Liver (tissue), 9 donors: ENCODE results near the gene PTPRD. TPM values are rescaled to one million over a fixed set of nuclear protein-coding genes. Genes with fewer than 3 reads are reported as not detected.

Experiments
- DNase-seq: peaks from one replicate; pipeline ENCODE4 v3.0.0-alpha.2; 2017; ENCODE audit warnings: low spot score
- H3K27ac ChIP-seq, 2 donors: one replicate each; pipeline ENCODE4 v1.7.0; 2013; ENCODE audit warnings: inconsistent platforms in 2 of 2, low read length in 2 of 2, control low read depth in 1 of 2, low read depth in 1 of 2, mild to moderate bottlenecking in 1 of 2
- H3K27me3 ChIP-seq, 4 donors: one replicate each; pipeline versions ENCODE4 v1.6.1 to v1.7.0; 2013; ENCODE audit warnings: low read length in 3 of 4, inconsistent platforms in 1 of 4, mild to moderate bottlenecking in 1 of 4, moderate library complexity in 1 of 4; ENCODE audit not compliant: control insufficient read depth in 4 of 4, insufficient read depth in 4 of 4
- H3K36me3 ChIP-seq, 4 donors: one replicate each; pipeline versions ENCODE4 v1.6.1 to v1.7.0; 2013; ENCODE audit warnings: low read length in 3 of 4, mild to moderate bottlenecking in 3 of 4, low read depth in 1 of 4, moderate library complexity in 1 of 4; ENCODE audit not compliant: control insufficient read depth in 4 of 4, insufficient read depth in 3 of 4
- H3K4me1 ChIP-seq, 4 donors: one replicate each; pipeline versions ENCODE4 v1.6.1 to v1.7.0; 2013; ENCODE audit warnings: low read length in 3 of 4, mild to moderate bottlenecking in 3 of 4, moderate library complexity in 1 of 4; ENCODE audit not compliant: control insufficient read depth in 4 of 4, insufficient read depth in 4 of 4
- H3K4me3 ChIP-seq, 3 donors: one replicate each; pipeline versions ENCODE4 v1.6.1 to v1.7.0; 2013; ENCODE audit warnings: low read length in 3 of 3, control low read depth in 1 of 3, low read depth in 1 of 3, mild to moderate bottlenecking in 1 of 3
- H3K9ac ChIP-seq, 2 donors: one replicate each; pipeline ENCODE4 v1.7.0; 2013; ENCODE audit warnings: low read length in 2 of 2, mild to moderate bottlenecking in 2 of 2, moderate library complexity in 2 of 2, control low read depth in 1 of 2, low read depth in 1 of 2
- H3K9me3 ChIP-seq, 4 donors: one replicate each; pipeline versions ENCODE4 v1.6.1 to v1.7.0; 2013; ENCODE audit warnings: low read length in 3 of 4; ENCODE audit not compliant: control insufficient read depth in 4 of 4
- EGR1 ChIP-seq, 2 donors: IDR thresholded peaks; 2 replicates each; pipeline ENCODE4 v1.6.1; 2016 to 2018; ENCODE audit warnings: antibody characterized with exemption in 2 of 2, low read depth in 2 of 2
- FOXA1 ChIP-seq: IDR thresholded peaks from 2 replicates; pipeline ENCODE4 v1.6.1; 2016; ENCODE audit warnings: antibody characterized with exemption
- FOXA2 ChIP-seq: IDR thresholded peaks from 2 replicates; pipeline ENCODE4 v1.6.1; 2016; ENCODE audit warnings: antibody characterized with exemption
- GABPA ChIP-seq, 2 donors: IDR thresholded peaks in 1 of 2; conservative IDR thresholded peaks in 1 of 2; 2 replicates each; pipeline ENCODE4 v1.6.1; 2016; ENCODE audit warnings: antibody characterized with exemption in 2 of 2, mild to moderate bottlenecking in 1 of 2, moderate library complexity in 1 of 2
- HNF4A ChIP-seq, 2 donors: conservative IDR thresholded peaks; 2 replicates each; pipeline ENCODE4 v1.6.1; 2016; ENCODE audit warnings: antibody characterized with exemption in 2 of 2, mild to moderate bottlenecking in 2 of 2
- HNF4G ChIP-seq: IDR thresholded peaks from 2 replicates; pipeline ENCODE4 v1.6.1; 2016; ENCODE audit warnings: antibody characterized with exemption
- JUND ChIP-seq, 2 donors: IDR thresholded peaks; 2 replicates each; pipeline ENCODE4 v1.6.1; 2016; ENCODE audit warnings: antibody characterized with exemption in 2 of 2
- NR2F2 ChIP-seq: IDR thresholded peaks from 2 replicates; pipeline ENCODE4 v1.6.1; 2016; ENCODE audit warnings: antibody characterized with exemption
- RAD21 ChIP-seq, 2 donors: IDR thresholded peaks; 2 replicates each; pipeline ENCODE4 v1.6.1; 2016; ENCODE audit warnings: antibody characterized with exemption in 2 of 2, mild to moderate bottlenecking in 2 of 2
- SP1 ChIP-seq: IDR thresholded peaks from 2 replicates; pipeline ENCODE4 v1.6.1; 2018; ENCODE audit warnings: antibody characterized with exemption, mild to moderate bottlenecking
- TAF1 ChIP-seq: conservative IDR thresholded peaks from 2 replicates; pipeline ENCODE4 v1.6.1; 2016; ENCODE audit warnings: antibody characterized with exemption, mild to moderate bottlenecking
- YY1 ChIP-seq: IDR thresholded peaks from 2 replicates; pipeline ENCODE4 v1.6.1; 2016; ENCODE audit warnings: antibody characterized with exemption, mild to moderate bottlenecking
- WGBS: extraction: QIAGEN DNeasy Blood & Tissue Kit; methylation state at CpG from one replicate; pipeline ENCODE4 v1.1.7; 2013; 5-methylcytosine and 5-hydroxymethylcytosine counted together
- polyA plus RNA-seq, 2 donors: library from polyadenylated mRNA; stranded (reverse) in 1 of 2; unstranded in 1 of 2; fragments of 200-250 nt in 1 of 2; fragments of >200 nt in 1 of 2; fragmentation: Nextera tagmentation in 1 of 2; extraction: Ambion mirVana in 1 of 2; gene quantifications; one replicate each; pipeline versions ENCODE4 v1.2.1 to v1.2.3, GENCODE V29; 2013 to 2015
- total RNA-seq, 2 donors: library from RNA; depleted of rRNA; stranded (reverse); fragments of >200 nt; gene quantifications; one replicate each; pipeline ENCODE4 v1.2.3, GENCODE V29; 2014
- TF ChIP-seq, protein P1 (sequence below): IDR thresholded peaks from 2 replicates; pipeline ENCODE4 v1.6.1; 2016; ENCODE audit warnings: antibody characterized with exemption
- TF ChIP-seq, protein P2 (sequence below): IDR thresholded peaks from 2 replicates; pipeline ENCODE4 v1.6.1; 2016; ENCODE audit warnings: antibody characterized with exemption
- TF ChIP-seq, protein P3 (sequence below): IDR thresholded peaks from 2 replicates; pipeline ENCODE4 v1.6.1; 2016; ENCODE audit warnings: antibody characterized with exemption, mild to moderate bottlenecking
- TF ChIP-seq, protein P4 (sequence below): IDR thresholded peaks from 2 replicates; pipeline ENCODE4 v1.6.1; 2016; ENCODE audit warnings: antibody characterized with exemption
- donor health status: healthy.
- donor health status: healthy.
- donor health status: healthy.
- donor health status: healthy.
- donor health status: healthy.

Gene PTPRD
- total and polyA plus RNA-seq, 4 donors: 0.78 to 34.2 (median 4.7) TPM

DNA sequence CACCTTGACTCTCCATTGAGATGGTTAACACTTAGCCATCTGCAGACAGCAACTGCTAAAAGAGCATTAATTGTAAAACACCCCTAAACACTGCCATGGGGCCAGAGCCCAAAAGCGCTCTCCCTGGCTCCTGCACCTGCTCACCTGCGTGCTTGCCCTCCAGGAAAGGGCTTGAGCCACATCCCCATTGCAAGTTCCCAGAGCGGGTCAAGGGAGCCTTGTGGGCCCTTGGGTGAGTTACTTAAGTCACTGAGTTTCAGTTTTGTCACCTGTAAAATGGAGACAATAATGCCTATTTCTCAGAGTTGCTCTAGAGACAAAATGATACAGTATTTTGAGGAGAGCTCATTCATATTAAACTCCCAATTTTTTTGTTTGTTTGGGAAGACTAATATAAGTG lies 967.8 kb downstream of the PTPRD start:
- Histone ChIP-seq H3K27me3 (no peaks in the 10 kb centered on the region), H3K27ac (no peak overlapping the region), H3K4me1 (no peaks in the 10 kb centered on the region), H3K4me3 (no peak overlapping the region), H3K36me3 (no peaks in the 10 kb centered on the region), H3K9ac (no peak overlapping the region), H3K9me3 (no peaks in the 10 kb centered on the region)
- DNase-seq: no peak
- WGBS: 82% methylated on average over 3 of the region's 3 CpGs
- TF ChIP-seq SP1 (no peak), HNF4G (no peak), GABPA (IDR thresholded peaks at IDR 0.05 in 1 of 2, conservative IDR thresholded peaks at IDR 0.05 in 1 of 2) (no peak), EGR1 (IDR thresholded peaks at IDR 0.05; ENCODE audit: low read depth in 2 of 2) (no peak), FOXA1 (no peak), FOXA2 (no peak), RAD21 (IDR thresholded peaks at IDR 0.05) (no peak), YY1 (no peak), NR2F2 (no peak), HNF4A (conservative IDR thresholded peaks at IDR 0.05) (no peak), JUND (IDR thresholded peaks at IDR 0.05) (no peak), TAF1 (no peak)
- TF ChIP-seq, protein P1, sequence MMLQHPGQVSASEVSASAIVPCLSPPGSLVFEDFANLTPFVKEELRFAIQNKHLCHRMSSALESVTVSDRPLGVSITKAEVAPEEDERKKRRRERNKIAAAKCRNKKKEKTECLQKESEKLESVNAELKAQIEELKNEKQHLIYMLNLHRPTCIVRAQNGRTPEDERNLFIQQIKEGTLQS: no peak
- TF ChIP-seq, protein P2, sequence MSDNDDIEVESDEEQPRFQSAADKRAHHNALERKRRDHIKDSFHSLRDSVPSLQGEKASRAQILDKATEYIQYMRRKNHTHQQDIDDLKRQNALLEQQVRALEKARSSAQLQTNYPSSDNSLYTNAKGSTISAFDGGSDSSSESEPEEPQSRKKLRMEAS: no peak
- TF ChIP-seq, protein P3, sequence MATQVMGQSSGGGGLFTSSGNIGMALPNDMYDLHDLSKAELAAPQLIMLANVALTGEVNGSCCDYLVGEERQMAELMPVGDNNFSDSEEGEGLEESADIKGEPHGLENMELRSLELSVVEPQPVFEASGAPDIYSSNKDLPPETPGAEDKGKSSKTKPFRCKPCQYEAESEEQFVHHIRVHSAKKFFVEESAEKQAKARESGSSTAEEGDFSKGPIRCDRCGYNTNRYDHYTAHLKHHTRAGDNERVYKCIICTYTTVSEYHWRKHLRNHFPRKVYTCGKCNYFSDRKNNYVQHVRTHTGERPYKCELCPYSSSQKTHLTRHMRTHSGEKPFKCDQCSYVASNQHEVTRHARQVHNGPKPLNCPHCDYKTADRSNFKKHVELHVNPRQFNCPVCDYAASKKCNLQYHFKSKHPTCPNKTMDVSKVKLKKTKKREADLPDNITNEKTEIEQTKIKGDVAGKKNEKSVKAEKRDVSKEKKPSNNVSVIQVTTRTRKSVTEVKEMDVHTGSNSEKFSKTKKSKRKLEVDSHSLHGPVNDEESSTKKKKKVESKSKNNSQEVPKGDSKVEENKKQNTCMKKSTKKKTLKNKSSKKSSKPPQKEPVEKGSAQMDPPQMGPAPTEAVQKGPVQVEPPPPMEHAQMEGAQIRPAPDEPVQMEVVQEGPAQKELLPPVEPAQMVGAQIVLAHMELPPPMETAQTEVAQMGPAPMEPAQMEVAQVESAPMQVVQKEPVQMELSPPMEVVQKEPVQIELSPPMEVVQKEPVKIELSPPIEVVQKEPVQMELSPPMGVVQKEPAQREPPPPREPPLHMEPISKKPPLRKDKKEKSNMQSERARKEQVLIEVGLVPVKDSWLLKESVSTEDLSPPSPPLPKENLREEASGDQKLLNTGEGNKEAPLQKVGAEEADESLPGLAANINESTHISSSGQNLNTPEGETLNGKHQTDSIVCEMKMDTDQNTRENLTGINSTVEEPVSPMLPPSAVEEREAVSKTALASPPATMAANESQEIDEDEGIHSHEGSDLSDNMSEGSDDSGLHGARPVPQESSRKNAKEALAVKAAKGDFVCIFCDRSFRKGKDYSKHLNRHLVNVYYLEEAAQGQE: no peak
- TF ChIP-seq, protein P4, sequence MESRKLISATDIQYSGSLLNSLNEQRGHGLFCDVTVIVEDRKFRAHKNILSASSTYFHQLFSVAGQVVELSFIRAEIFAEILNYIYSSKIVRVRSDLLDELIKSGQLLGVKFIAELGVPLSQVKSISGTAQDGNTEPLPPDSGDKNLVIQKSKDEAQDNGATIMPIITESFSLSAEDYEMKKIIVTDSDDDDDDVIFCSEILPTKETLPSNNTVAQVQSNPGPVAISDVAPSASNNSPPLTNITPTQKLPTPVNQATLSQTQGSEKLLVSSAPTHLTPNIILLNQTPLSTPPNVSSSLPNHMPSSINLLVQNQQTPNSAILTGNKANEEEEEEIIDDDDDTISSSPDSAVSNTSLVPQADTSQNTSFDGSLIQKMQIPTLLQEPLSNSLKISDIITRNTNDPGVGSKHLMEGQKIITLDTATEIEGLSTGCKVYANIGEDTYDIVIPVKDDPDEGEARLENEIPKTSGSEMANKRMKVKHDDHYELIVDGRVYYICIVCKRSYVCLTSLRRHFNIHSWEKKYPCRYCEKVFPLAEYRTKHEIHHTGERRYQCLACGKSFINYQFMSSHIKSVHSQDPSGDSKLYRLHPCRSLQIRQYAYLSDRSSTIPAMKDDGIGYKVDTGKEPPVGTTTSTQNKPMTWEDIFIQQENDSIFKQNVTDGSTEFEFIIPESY: no peak

DNA sequence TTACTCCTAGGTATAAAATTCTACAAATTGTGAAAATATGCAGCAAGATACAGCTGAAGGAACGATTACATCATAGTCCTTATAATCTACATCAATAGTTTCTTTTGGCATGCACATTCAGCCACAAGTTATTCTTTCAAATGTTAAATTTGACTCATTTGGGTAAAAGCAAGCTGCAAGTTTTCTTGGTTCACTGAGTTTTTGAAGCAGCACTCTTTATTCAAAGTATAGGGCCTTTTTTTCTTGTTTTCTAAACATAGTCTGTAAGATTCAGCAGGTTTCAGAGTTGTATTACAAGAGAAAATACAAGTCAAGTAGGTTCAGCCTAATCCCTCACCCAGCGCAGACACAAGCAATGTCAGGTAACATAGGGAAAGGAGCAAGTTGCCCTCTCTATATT lies 981.5 kb downstream of the PTPRD start:
- H3K36me3 ChIP-seq: no peaks in the 10 kb centered on the region
- no peaks in the 10 kb centered on the region for H3K4me1 ChIP-seq
- H3K9me3 ChIP-seq: no peaks in the 10 kb centered on the region
- H3K4me3 ChIP-seq: no peak overlapping the region
- H3K27me3 ChIP-seq: peaks cover 0 to 4% (median 0%) of the 10 kb centered on the region in 4 donors
- H3K27ac ChIP-seq: no peak overlapping the region
- no peak overlapping the region for H3K9ac ChIP-seq
- WGBS: 66% methylated on average over 2 of the region's 2 CpGs
- DNase-seq: no peak
- TF ChIP-seq GABPA (IDR thresholded peaks at IDR 0.05 in 1 of 2, conservative IDR thresholded peaks at IDR 0.05 in 1 of 2): no peak
- TF ChIP-seq FOXA2: no peak
- TF ChIP-seq TAF1: no peak
- TF ChIP-seq, protein P1: no peak
- TF ChIP-seq JUND (IDR thresholded peaks at IDR 0.05): no peak
